H9 (cell line): ENCODE results near the gene MS4A18. TPM values are rescaled to one million over a fixed set of nuclear protein-coding genes. Genes with fewer than 3 reads are reported as not detected.

Experiments used
- DNase-seq: peaks from one replicate; pipeline ENCODE4 v3.0.0-alpha.2; 2017
- H2AFZ ChIP-seq: one replicate; pipeline ENCODE4 v1.6.1; 2013; ENCODE audit warnings: mild to moderate bottlenecking, low read length, control low read depth, moderate library complexity
- H2AK5ac ChIP-seq: 2 replicates; pipeline ENCODE4 v1.6.1; 2013; ENCODE audit warnings: low read length, control low read depth, mixed read lengths; ENCODE audit not compliant: insufficient read length
- H2BK120ac ChIP-seq: one replicate; pipeline ENCODE4 v1.6.1; 2013; ENCODE audit warnings: low read depth, mild to moderate bottlenecking, low read length, control low read depth, inconsistent platforms; ENCODE audit not compliant: poor library complexity, severe bottlenecking
- H2BK12ac ChIP-seq: 2 replicates; pipeline ENCODE4 v1.6.1; 2013; ENCODE audit warnings: low read length, control low read depth, mixed read lengths, low read depth; ENCODE audit not compliant: insufficient read length
- H2BK15ac ChIP-seq: 2 replicates; pipeline ENCODE4 v1.6.1; 2013; ENCODE audit warnings: low read depth, low read length, control low read depth
- H2BK20ac ChIP-seq: one replicate; pipeline ENCODE4 v1.6.1; 2013; ENCODE audit warnings: low read depth, mild to moderate bottlenecking, low read length, control low read depth, inconsistent platforms; ENCODE audit not compliant: poor library complexity, severe bottlenecking
- H2BK5ac ChIP-seq: 2 replicates; pipeline ENCODE4 v1.6.1; 2013; ENCODE audit warnings: low read length, control low read depth, mixed read lengths; ENCODE audit not compliant: insufficient read length
- H3K14ac ChIP-seq: 2 replicates; pipeline ENCODE4 v1.6.1; 2013; ENCODE audit warnings: low read length, control low read depth; ENCODE audit not compliant: insufficient read depth
- H3K18ac ChIP-seq: 2 replicates; pipeline ENCODE4 v1.6.1; 2013; ENCODE audit warnings: low read depth, mild to moderate bottlenecking, mixed read lengths, low read length, control low read depth; ENCODE audit not compliant: insufficient read length
- H3K23ac ChIP-seq: 2 replicates; pipeline ENCODE4 v1.6.1; 2013; ENCODE audit warnings: low read length, control low read depth, mixed read lengths, low read depth; ENCODE audit not compliant: insufficient read length
- H3K23me2 ChIP-seq: 2 replicates; pipeline ENCODE4 v1.6.1; 2013; ENCODE audit warnings: low read depth, mild to moderate bottlenecking, mixed read lengths, low read length, control low read depth; ENCODE audit not compliant: insufficient read length, poor library complexity, severe bottlenecking
- H3K27ac ChIP-seq: 2 replicates; pipeline ENCODE4 v1.5.1; 2013; ENCODE audit warnings: low read length, control low read depth, mixed read lengths, low read depth; ENCODE audit not compliant: insufficient read length
- H3K27me3 ChIP-seq: 2 replicates; pipeline ENCODE4 v1.6.1; 2013; ENCODE audit warnings: low read length, control low read depth, inconsistent platforms; ENCODE audit not compliant: insufficient read depth
- H3K4ac ChIP-seq: 2 replicates; pipeline ENCODE4 v1.6.1; 2013; ENCODE audit warnings: low read depth, mild to moderate bottlenecking, control low read depth, inconsistent platforms, low read length, moderate library complexity
- H3K4me1 ChIP-seq: 2 replicates; pipeline ENCODE4 v1.6.1; 2013; ENCODE audit warnings: low read length, control low read depth, inconsistent platforms; ENCODE audit not compliant: insufficient read depth
- H3K4me2 ChIP-seq: 2 replicates; pipeline ENCODE4 v1.6.1; 2013; ENCODE audit warnings: low read length, control low read depth, mixed read lengths; ENCODE audit not compliant: insufficient read length, insufficient read depth
- H3K56ac ChIP-seq: 2 replicates; pipeline ENCODE4 v1.6.1; 2013; ENCODE audit warnings: low read depth, mild to moderate bottlenecking, mixed read lengths, low read length, control low read depth; ENCODE audit not compliant: insufficient read length
- H3K79me1 ChIP-seq: 2 replicates; pipeline ENCODE4 v1.6.1; 2013; ENCODE audit warnings: low read depth, mild to moderate bottlenecking, moderate library complexity, low read length, control low read depth, inconsistent platforms; ENCODE audit not compliant: insufficient read depth, poor library complexity, severe bottlenecking
- H3K79me2 ChIP-seq: 2 replicates; pipeline ENCODE4 v1.6.1; 2013; ENCODE audit warnings: low read length, control low read depth, inconsistent platforms; ENCODE audit not compliant: insufficient read depth
- H3K9ac ChIP-seq: 2 replicates; pipeline ENCODE4 v1.6.1; 2013; ENCODE audit warnings: low read length, control low read depth, mixed read lengths; ENCODE audit not compliant: insufficient read length; ENCODE audit errors: extremely low read depth
- H3K9me3 ChIP-seq: one replicate; pipeline ENCODE4 v1.6.1; 2013; ENCODE audit warnings: low read depth, low read length, inconsistent platforms; ENCODE audit not compliant: control insufficient read depth
- H3T11ph ChIP-seq: one replicate; pipeline ENCODE4 v1.6.1; 2013; ENCODE audit warnings: mild to moderate bottlenecking, low read length, control low read depth, inconsistent platforms
- H4K20me1 ChIP-seq: one replicate; pipeline ENCODE4 v1.6.1; 2013; ENCODE audit not compliant: control insufficient read depth, insufficient read length, insufficient read depth
- H4K5ac ChIP-seq: 2 replicates; pipeline ENCODE4 v1.6.1; 2013; ENCODE audit warnings: low read depth, mild to moderate bottlenecking, mixed read lengths, low read length, control low read depth; ENCODE audit not compliant: insufficient read length
- H4K8ac ChIP-seq: replicated peaks from 2 replicates; pipeline ENCODE4 v1.6.1; 2013; ENCODE audit warnings: low read length, control low read depth, mixed read lengths, low read depth; ENCODE audit not compliant: insufficient read length
- H4K91ac ChIP-seq: 2 replicates; pipeline ENCODE4 v1.6.1; 2013; ENCODE audit warnings: low read depth, mild to moderate bottlenecking, moderate library complexity, mixed read lengths, low read length, control low read depth; ENCODE audit not compliant: insufficient read length
- H3K27ac Mint-ChIP-seq, 3 experiments: 2 replicates in 2 of 3; 3 replicates in 1 of 3; pipeline ENCODE4 v1.8.0; 2020 to 2021; ENCODE audit warnings: mixed read lengths in 3 of 3, mild to moderate bottlenecking in 1 of 3, moderate library complexity in 1 of 3
- H3K27me3 Mint-ChIP-seq: 2 replicates; pipeline ENCODE4 v1.8.0; 2021; ENCODE audit warnings: low read depth, mild to moderate bottlenecking, moderate library complexity, mixed read lengths
- H3K36me3 Mint-ChIP-seq, 3 experiments: 2 replicates in 2 of 3; 3 replicates in 1 of 3; pipeline ENCODE4 v1.8.0; 2020 to 2021; ENCODE audit warnings: low read depth in 3 of 3, mixed read lengths in 3 of 3; ENCODE audit not compliant: insufficient read depth in 1 of 3
- H3K4me1 Mint-ChIP-seq, 2 experiments: 2 replicates each; pipeline ENCODE4 v1.8.0; 2020; ENCODE audit warnings: mixed read lengths in 2 of 2
- H3K4me3 Mint-ChIP-seq, 2 experiments: 2 replicates in 1 of 2; 3 replicates in 1 of 2; pipeline ENCODE4 v1.8.0; 2020 to 2021; ENCODE audit warnings: mild to moderate bottlenecking in 2 of 2, mixed read lengths in 2 of 2, moderate library complexity in 1 of 2
- H3K9me3 Mint-ChIP-seq, 2 experiments: 2 replicates in 1 of 2; 3 replicates in 1 of 2; pipeline ENCODE4 v1.8.0; 2020; ENCODE audit warnings: mild to moderate bottlenecking in 2 of 2, mixed read lengths in 2 of 2, moderate library complexity in 1 of 2
- total RNA-seq: library from RNA; stranded (reverse); gene quantifications from 2 replicates; pipeline ENCODE4 v1.2.1, GENCODE V29; 2021
- TF ChIP-seq, protein P1 (sequence below): fragments of 200-600 bp; sonication (generic); conservative IDR thresholded peaks from 3 replicates; pipeline ENCODE4 v1.8.0; 2021; ENCODE audit warnings: antibody characterized with exemption, mild to moderate bottlenecking

The MS4A18 gene
- total RNA-seq, 1 experiment from 2014 or later, result not detected

GRCh38 chr11:60740573-60740972 is 16.1 kb downstream of the MS4A18 start:
- no peak overlapping the region for H2AK5ac ChIP-seq
- no peaks in the 10 kb centered on the region for H3K79me1 ChIP-seq
- no peak overlapping the region for H2BK15ac ChIP-seq
- no peak overlapping the region for H2BK12ac ChIP-seq
- H2BK5ac ChIP-seq, result no peak overlapping the region
- no peaks in the 10 kb centered on the region for H3K27me3 ChIP-seq
- peaks cover 4 to 6% of the 10 kb centered on the region in 2 experiments for H3K4me1 Mint-ChIP-seq
- no peak overlapping the region for H4K8ac ChIP-seq
- H3K36me3 Mint-ChIP-seq, result no peaks in the 10 kb centered on the region
- H3K18ac ChIP-seq, result no peak overlapping the region
- H2BK20ac ChIP-seq, result no peak overlapping the region
- TF ChIP-seq, protein P1, sequence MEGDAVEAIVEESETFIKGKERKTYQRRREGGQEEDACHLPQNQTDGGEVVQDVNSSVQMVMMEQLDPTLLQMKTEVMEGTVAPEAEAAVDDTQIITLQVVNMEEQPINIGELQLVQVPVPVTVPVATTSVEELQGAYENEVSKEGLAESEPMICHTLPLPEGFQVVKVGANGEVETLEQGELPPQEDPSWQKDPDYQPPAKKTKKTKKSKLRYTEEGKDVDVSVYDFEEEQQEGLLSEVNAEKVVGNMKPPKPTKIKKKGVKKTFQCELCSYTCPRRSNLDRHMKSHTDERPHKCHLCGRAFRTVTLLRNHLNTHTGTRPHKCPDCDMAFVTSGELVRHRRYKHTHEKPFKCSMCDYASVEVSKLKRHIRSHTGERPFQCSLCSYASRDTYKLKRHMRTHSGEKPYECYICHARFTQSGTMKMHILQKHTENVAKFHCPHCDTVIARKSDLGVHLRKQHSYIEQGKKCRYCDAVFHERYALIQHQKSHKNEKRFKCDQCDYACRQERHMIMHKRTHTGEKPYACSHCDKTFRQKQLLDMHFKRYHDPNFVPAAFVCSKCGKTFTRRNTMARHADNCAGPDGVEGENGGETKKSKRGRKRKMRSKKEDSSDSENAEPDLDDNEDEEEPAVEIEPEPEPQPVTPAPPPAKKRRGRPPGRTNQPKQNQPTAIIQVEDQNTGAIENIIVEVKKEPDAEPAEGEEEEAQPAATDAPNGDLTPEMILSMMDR, result no peak
- H3K9me3 ChIP-seq, result no peaks in the 10 kb centered on the region
- no peak for DNase-seq
- H3K4me1 ChIP-seq, result no peaks in the 10 kb centered on the region
- no peaks in the 10 kb centered on the region; a peak in 2 of 5 replicates for H3K9me3 Mint-ChIP-seq
- H4K5ac ChIP-seq, result no peak overlapping the region
- no peak overlapping the region for H2BK120ac ChIP-seq
- H3K4ac ChIP-seq, result no peak overlapping the region
- H3K79me2 ChIP-seq, result no peaks in the 10 kb centered on the region
- H4K20me1 ChIP-seq, result no peaks in the 10 kb centered on the region
- H3K4me3 Mint-ChIP-seq, result no peak overlapping the region
- H3T11ph ChIP-seq, result no peak overlapping the region
- no peak overlapping the region for H3K27ac ChIP-seq
- H2AFZ ChIP-seq, result no peak overlapping the region
- H3K27me3 Mint-ChIP-seq, result peaks cover 5% of the 10 kb centered on the region
- H3K56ac ChIP-seq, result no peak overlapping the region
- H3K4me2 ChIP-seq, result no peak overlapping the region
- H3K9ac ChIP-seq, result no peak overlapping the region
- no peak overlapping the region for H3K27ac Mint-ChIP-seq
- H4K91ac ChIP-seq, result no peak overlapping the region
- no peak overlapping the region for H3K14ac ChIP-seq
- no peak overlapping the region for H3K23ac ChIP-seq
- H3K23me2 ChIP-seq, result no peaks in the 10 kb centered on the region
